ENCODE data around the gene SNUPN.

DNA sequence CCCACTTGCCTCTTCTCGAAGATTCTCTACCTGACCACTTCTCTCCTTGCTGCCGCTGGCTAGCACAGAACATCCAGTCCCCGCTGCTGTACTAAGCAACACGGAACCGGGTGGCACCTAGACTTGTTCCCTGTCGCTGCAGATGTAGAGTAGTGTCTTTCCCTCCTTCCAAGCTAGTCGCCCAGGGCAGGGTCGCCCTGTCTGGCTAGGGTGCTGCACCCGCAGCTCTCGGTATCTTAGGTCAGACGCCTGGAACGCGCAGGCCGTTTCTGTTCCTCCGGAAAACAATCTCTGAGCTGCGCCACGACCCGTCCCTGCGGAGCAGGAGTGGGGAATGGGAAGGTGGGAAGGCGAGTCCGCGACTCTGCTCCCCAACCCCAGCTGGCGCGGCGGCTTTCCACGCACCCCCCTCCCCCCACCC, 21.4 kb upstream of the SNUPN start:
- TF ChIP-seq, protein P1, sequence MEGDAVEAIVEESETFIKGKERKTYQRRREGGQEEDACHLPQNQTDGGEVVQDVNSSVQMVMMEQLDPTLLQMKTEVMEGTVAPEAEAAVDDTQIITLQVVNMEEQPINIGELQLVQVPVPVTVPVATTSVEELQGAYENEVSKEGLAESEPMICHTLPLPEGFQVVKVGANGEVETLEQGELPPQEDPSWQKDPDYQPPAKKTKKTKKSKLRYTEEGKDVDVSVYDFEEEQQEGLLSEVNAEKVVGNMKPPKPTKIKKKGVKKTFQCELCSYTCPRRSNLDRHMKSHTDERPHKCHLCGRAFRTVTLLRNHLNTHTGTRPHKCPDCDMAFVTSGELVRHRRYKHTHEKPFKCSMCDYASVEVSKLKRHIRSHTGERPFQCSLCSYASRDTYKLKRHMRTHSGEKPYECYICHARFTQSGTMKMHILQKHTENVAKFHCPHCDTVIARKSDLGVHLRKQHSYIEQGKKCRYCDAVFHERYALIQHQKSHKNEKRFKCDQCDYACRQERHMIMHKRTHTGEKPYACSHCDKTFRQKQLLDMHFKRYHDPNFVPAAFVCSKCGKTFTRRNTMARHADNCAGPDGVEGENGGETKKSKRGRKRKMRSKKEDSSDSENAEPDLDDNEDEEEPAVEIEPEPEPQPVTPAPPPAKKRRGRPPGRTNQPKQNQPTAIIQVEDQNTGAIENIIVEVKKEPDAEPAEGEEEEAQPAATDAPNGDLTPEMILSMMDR (IDR thresholded peaks at IDR 0.05), result no peak
- TF ChIP-seq POLR2A (IDR thresholded peaks at IDR 0.05), result no peak
